ENCODE measurements around the gene TPST1.
"Not testable (repeated sequence)": the region's sequence is repeated elsewhere in the genome, so short reads cannot be mapped to it uniquely, and the experiment has no call there.

Gene TPST1

DNA sequence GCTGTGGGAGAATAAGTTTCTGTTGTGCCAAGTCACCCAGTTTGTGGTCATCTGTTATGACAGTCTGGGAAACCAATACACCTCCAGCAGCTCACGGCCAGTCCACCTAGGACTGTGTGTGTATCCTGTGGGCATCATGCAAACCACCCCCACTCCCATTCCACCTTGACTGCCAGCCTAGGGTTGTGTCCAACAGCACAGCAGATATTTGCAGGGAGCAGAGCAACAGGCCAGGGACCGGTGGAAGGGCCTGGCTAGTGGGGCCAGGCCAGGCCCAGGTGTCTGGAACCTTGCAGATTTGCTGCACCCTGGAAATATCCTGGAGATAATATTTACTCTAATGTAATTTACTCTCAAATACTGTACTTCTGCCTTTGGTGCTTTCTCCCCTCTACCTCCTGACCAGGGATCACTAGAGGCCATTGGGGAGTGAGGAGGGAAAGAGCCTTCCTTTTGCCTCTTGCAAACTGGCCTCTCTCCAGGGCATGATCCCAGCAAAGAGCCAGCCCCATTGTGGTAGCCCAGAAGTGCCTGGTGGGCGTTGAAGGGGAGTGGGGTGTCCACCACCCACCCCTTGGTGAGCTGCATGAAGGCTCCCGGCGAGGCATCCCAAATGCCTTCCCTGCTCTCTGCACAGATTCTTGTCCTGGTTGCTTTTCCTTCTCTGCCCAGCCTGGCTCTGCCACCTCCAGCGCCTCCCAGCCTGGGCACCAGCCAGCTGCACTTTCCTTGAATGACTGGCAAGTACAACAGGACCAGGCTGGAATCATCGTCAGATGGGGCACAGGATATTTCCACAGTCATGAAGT, 15.2 kb upstream of the TPST1 start:
- no peak for DNase-seq

- DNase-seq, result no peak
Measured at GRCh38 chr7:66190504-66190857, 14.7 kb upstream of the TPST1 start.

DNA sequence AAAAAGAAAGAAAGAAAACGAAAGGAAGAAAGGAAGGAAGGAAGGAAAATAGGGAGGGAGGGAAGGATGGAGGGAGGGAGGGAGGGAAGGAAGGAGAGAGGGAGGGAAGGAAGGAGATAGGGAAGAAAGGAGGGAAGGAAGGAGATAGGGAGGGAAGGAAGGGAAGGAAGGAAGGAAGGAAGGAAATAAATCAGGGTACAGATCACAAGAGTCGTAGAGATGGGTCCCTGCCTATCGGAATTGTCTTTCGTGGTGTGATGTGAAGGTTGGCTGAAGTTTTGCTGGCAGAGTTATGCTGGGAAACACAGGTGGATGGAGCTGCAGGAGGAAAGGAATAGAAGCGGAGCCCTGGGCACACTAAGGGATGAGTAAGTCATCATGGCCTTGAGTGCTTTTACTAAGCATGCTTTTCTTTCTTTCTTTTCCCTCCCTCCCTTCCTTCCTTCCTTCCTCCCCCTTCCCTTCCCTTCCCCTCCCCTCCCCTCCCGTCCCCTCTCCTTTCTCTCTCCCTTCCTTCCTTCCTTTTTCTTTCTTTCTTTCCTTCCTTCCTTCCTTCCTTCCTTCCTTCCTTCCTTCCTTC, 11.9 kb upstream of the TPST1 start:
- no peak for DNase-seq

- DNase-seq, result no peak
Measured at GRCh38 chr7:66198469-66198868, 6.7 kb upstream of the TPST1 start.

DNA sequence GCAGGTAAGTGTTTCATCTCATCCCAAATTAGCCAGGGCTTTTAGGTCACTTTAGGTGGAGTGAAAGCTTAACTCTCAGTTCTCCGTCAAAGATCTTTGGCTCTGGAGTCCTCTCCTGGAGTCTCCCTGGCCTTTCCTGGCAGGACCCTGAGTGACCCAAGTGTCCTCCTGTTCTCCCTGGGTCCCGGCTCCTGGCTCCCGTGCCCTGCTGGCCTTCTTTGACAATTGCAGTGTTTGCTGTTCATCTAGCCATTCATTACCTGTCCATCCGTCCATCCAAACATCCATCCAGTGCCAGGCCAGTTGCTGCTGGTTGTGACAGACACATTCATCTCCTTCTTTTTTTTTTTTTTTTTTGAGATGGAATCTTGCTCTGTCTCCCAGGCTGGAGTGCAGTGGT, 6.2 kb upstream of the TPST1 start:
- DNase-seq, result no peak

DNA sequence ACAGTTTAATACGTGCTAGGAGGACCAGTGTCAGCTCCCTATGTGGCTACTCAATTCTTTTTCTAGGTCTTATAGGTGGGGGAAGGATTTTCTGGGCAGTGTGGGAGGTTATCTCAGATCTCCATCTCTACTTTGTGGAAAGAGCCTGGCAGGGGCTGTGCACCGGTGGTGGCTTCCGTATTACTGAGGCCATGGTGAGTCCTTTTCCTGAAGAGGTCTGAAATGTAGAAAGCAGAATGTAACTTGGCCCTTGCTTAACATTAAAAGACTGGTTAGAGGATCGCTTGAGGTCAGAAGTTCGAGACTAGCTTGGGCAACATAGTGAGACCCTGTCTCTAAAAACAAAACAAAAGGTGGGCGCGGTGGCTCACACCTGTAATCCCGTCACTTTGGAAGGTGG, 2.7 kb upstream of the TPST1 start:
- DNase-seq, result no peak

DNA sequence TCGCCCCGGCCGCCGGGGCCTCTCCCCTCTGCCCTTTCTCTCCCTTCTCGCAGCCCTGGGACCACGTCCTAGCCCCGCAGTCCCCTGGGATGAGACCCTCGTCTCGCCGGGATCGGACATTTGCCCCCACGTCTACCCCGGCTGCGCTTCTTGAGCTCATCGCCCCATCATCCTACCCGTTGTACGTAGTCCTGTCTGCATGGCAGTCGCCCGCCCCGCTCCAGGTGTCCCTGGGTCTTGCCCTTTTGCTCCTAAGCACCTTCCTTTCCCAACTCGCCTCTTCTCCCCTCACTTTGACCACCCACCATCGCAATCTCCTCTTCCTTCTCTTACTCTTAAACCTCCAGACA, 582 bp downstream of the TPST1 start:
- DNase-seq, result no peak

DNA sequence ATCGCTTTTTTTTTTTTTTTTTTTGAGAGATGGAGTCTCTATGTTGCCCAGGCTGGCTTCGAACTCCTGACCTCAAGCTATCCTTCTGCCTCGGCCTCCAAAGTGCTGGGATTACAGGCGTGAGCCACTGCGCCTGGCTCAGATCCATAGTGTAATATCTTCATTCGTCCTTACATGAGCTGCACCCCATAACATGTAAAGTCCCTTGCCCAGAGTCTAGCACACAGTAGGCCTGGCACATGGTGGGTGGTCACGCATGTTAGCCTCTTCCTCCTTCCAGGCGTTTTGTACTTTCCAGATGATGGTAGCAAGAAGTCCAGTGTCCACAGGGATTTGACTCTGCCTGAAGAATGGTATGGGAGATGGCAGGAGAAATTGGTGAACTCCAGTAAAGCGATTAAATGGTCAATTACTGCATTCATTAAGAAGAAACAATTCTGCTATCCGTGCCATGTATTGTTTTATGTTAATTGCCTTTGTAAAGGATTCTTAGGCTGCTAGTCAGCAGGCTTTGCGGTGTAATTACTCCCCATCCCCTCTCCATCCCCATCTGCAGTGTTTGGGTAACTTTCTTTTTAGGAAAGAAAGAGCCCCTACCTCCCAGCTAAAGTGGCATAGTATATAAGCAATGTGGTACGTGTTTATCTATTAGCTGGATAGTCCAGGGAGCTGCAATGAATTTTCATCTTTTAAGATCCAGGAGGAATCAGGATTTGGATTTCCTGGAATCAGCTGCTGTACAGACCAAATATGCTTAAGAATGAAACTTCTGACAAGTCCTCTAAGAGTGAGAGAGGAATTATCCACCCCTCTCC, 1.2 kb downstream of the TPST1 start:
- no peak for DNase-seq

DNA sequence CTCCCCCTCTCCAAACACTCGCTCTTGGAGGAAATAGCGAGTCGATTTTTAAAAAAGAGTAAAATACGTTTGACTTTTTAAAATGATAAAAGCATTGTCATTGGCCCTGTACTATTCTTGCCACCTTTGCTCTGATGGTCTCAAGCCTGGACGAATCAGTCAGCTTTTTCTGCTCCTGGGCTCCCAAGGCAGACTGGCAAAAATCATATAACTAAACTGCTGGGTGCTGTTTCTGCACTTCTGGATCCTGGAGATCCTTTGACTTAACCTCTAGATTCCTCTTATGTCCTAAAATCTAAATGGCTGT, 1.8 kb downstream of the TPST1 start:
- no peak for DNase-seq

GRCh38 chr7:66207540-66207939, 2.4 kb downstream of the TPST1 start:
- DNase-seq, result no peak

GRCh38 chr7:66211429-66211828, 6.3 kb downstream of the TPST1 start:
- no peak for DNase-seq

- DNase-seq, result no peak
Measured at GRCh38 chr7:66213637-66214036, 8.5 kb downstream of the TPST1 start.

GRCh38 chr7:66216687-66217086, 11.6 kb downstream of the TPST1 start:
- DNase-seq, result no peak

DNA sequence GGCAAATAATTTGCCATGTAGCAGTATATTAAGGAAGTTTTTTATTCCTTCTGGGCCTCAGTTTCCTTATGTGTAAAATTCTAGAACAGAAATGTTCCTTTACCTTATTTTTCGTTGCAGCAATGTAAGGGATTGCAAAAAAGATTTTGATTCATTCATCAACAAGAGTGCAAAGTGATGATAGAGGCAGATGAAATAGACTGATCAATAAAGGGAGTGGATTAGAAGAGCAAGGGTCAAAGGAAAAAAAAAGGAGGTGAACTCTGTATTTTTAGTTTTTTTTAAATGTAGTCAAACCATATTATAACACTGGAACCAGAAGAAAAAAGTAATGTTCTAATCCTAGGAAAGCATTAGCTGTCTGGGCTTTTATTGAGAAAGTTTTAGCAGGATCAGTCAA, 14.7 kb downstream of the TPST1 start:
- no peak for DNase-seq

GRCh38 chr7:66221442-66221841, 16.3 kb downstream of the TPST1 start:
- no peak for DNase-seq

GRCh38 chr7:66227808-66228207, 22.7 kb downstream of the TPST1 start:
- DNase-seq, result no peak

DNA sequence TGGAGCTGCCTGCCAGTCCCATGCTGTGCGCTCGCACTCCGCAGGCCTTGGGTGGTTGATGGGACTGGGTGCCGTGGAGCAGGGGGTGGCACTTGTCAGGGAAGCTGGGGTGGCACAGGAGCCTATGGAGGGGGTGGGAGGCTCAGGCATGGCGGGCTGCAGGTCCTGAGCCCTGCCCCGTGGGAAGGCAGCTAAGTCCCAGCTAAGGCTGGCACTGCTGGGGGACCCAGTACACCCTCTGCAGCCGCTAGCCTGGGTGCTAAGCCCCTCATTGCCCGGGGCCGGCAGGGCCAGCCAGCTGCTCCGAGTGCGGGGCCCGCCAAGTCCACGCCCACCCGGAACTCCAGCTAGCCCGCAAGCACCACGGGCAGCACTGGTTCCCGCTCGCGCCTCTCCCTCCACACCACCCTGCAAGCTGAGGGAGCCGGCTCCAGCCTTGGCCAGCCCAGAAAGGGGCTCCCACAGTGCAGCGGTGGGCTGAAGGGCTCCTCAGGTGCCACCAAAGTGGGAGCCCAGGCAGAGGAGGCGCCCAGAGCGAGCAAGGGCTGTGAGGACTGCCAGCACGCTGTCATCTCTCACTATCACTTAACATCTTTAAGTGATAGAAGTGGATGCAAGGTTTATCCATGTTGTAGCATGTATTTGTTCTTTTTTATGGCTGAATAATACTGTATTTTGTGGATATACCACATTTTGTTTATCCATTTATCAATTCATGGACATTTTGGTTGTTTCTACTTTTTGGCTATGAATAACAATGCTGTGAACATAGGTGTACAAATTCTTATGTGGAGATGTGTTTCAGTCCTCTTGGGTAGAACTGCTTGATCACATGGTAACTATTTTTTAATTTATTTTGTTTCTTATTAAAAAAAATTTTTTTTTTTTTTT, 26.4 kb downstream of the TPST1 start:
- not testable (repeated sequence) for DNase-seq

- no peak for DNase-seq
Measured at GRCh38 chr7:66233638-66234037, 28.5 kb downstream of the TPST1 start.

DNA sequence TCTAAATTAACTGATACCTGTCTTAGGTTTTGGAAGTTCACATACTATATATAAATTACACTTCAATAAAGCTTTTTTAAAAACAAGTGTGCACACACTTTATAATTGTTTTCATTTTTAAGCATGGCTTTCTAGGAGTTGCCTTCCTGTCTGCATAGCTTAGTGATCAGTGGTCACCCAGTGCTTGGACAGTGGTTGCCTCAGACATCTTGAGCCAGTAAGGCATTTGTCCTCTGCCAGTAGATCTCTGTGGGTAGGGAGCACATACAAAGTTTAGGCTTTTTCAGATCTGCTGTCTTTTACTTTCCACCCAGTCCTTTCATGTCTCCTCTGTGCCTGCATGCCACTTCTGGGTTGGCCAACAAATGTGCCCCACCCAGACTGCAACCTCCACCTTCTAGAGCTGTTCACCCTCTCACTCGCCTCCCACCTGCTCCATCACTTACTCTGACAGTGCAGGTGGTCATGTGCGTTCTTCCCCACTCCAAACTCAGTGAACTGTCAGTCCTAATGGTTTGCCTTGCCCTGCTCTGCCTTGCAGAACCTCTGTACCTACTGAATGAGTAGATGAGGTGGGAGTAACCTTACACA, 31.7 kb downstream of the TPST1 start:
- no peak for DNase-seq

- DNase-seq, result no peak
Measured at GRCh38 chr7:66237906-66238772, 33.0 kb downstream of the TPST1 start.

DNA sequence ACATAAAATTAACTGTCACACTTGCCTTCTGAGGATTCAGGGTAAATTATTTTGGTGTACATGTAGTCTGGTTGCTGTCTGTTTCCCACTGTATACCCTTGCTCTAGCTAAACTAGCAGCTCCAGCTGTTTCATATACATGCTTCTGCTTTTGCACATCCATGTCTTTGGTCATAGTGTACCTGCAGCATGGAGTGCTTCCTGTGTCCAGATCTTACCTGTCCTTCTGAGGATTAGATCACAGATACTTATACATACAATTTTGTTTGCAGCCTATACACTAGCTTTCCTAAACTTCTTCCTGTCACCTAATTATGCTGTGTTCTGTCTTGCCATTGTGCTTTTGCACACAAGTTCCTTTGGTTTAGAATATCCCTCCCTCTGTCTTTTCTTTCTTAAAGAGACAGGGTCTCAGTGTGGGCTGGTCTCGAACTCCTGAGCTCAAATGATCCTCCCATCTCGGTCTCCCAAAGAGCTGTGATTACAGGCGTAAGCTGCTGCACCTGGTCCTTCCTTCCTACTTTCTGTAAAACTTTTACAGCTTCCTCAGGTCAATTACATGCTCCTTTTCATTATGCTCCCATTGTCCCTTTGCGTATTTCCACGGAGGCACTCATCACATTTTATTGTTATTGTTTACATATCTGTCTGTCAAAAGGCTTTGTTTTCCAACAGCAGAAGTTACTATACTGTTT, 33.8 kb downstream of the TPST1 start:
- DNase-seq, result no peak
